ENCODE measurements around the gene RGMA. TPM values are rescaled to one million over a fixed set of nuclear protein-coding genes. Genes with fewer than 3 reads are reported as not detected.

The RGMA gene
- total and polyA plus RNA-seq, 2 experiments from 2014 or later: 2.5 to 2.7 TPM

DNA sequence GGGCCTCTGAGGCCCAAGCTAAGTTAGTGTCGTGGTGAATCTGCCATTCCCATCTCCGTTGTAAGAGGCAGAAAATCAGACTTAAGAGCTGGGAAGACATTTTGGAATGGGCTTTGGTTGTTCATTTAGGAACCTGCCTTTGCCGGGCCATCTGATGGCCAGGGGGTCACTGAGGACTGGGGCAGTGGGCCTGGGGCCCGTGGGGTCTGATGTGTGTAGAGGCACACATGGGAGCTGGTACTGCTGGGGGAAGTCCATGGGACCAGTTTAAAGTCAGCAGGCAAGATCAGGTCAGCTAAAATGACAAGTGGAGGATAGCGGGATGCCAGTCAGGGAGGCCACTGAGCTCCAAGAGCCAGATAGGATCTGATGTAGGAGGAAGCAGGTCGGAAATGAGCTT, 38.3 kb upstream of the RGMA start:
- H3K27me3 ChIP-seq: no peaks in the 10 kb centered on the region
- H2AFZ ChIP-seq: no peak overlapping the region
- no peaks in the 10 kb centered on the region for H3K9me2 ChIP-seq (replicated peaks; ENCODE audit: insufficient read depth)
- H3K4me1 ChIP-seq (ENCODE audit: insufficient read depth): no peaks in the 10 kb centered on the region
- H3K9me3 ChIP-seq (ENCODE audit: low read depth): no peaks in the 10 kb centered on the region
- 77% methylated on average over 6 of the region's 6 CpGs for WGBS (ENCODE audit: low lambda C conversion rate, missing lambda C conversion rate)
- H3K4me2 ChIP-seq: no peak overlapping the region
- no peaks in the 10 kb centered on the region for H3K36me3 ChIP-seq (replicated peaks; ENCODE audit: insufficient read depth, low read depth)
- no peak overlapping the region for H3K4me3 ChIP-seq
- H3K27ac ChIP-seq: no peak overlapping the region
- no peak for DNase-seq (ENCODE audit: low spot score)
- no peaks in the 10 kb centered on the region for H4K20me1 ChIP-seq (ENCODE audit: insufficient read depth, poor library complexity, severe bottlenecking)
- TF ChIP-seq CTCF (IDR thresholded peaks at IDR 0.05; ENCODE audit: poor library complexity) (no peak), EZH2 (IDR thresholded peaks at IDR 0.05; ENCODE audit: borderline replicate concordance) (no peak), EZH2phosphoT487 (IDR thresholded peaks at IDR 0.05; ENCODE audit: low read depth, severe bottlenecking, unreplicated experiment) (no peak)
- no peaks in the 10 kb centered on the region for H3K79me2 ChIP-seq

GRCh38 chr15:93126599-93126998, 37.6 kb upstream of the RGMA start:
- TF ChIP-seq EZH2 (IDR thresholded peaks at IDR 0.05; ENCODE audit: borderline replicate concordance) (no peak), EZH2phosphoT487 (IDR thresholded peaks at IDR 0.05; ENCODE audit: low read depth, severe bottlenecking, unreplicated experiment) (no peak), CTCF (IDR thresholded peaks at IDR 0.05; ENCODE audit: poor library complexity) (no peak)
- no peak overlapping the region for H3K4me3 ChIP-seq
- H3K79me2 ChIP-seq: no peaks in the 10 kb centered on the region
- H3K27ac ChIP-seq: no peak overlapping the region
- H4K20me1 ChIP-seq (ENCODE audit: insufficient read depth, poor library complexity, severe bottlenecking): no peaks in the 10 kb centered on the region
- H3K36me3 ChIP-seq (replicated peaks; ENCODE audit: insufficient read depth, low read depth): no peaks in the 10 kb centered on the region
- no peaks in the 10 kb centered on the region for H3K4me1 ChIP-seq (ENCODE audit: insufficient read depth)
- H3K9me3 ChIP-seq (ENCODE audit: low read depth): no peaks in the 10 kb centered on the region
- no peaks in the 10 kb centered on the region for H3K9me2 ChIP-seq (replicated peaks; ENCODE audit: insufficient read depth)
- no peak overlapping the region for H3K4me2 ChIP-seq
- H2AFZ ChIP-seq: no peak overlapping the region
- 88% methylated on average over 8 of the region's 8 CpGs for WGBS (ENCODE audit: low lambda C conversion rate, missing lambda C conversion rate)
- no peak for DNase-seq (ENCODE audit: low spot score)
- H3K27me3 ChIP-seq: no peaks in the 10 kb centered on the region

DNA sequence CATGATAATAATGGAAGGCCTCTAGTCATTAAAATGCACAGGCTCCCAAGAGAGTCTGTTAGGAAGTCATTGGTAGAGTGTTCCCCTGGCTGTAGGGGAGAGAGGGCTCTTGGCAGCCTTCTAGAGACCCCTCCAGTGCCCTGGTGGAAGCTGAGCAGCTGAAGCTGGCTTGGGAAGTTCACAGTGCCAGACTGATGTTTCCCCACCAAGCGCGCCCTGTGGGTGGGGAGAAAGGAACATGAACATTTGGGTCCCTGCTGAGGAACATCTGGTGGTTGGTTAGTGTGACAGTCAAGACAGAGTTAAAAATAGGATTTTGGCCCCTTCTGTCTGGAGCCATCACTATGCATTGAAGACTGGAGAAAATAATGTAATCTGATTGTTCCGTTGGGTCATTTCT, 37.1 kb upstream of the RGMA start:
- H3K79me2 ChIP-seq: no peaks in the 10 kb centered on the region
- no peak overlapping the region for H3K4me2 ChIP-seq
- H3K9me3 ChIP-seq (ENCODE audit: low read depth): no peaks in the 10 kb centered on the region
- no peaks in the 10 kb centered on the region for H3K36me3 ChIP-seq (replicated peaks; ENCODE audit: insufficient read depth, low read depth)
- no peaks in the 10 kb centered on the region for H3K27me3 ChIP-seq
- no peaks in the 10 kb centered on the region for H3K9me2 ChIP-seq (replicated peaks; ENCODE audit: insufficient read depth)
- H2AFZ ChIP-seq: no peak overlapping the region
- WGBS (ENCODE audit: low lambda C conversion rate, missing lambda C conversion rate): 88% methylated on average over 3 of the region's 3 CpGs
- no peak for DNase-seq (ENCODE audit: low spot score)
- H3K27ac ChIP-seq: no peak overlapping the region
- H3K4me1 ChIP-seq (ENCODE audit: insufficient read depth): no peaks in the 10 kb centered on the region
- H3K4me3 ChIP-seq: no peak overlapping the region
- no peaks in the 10 kb centered on the region for H4K20me1 ChIP-seq (ENCODE audit: insufficient read depth, poor library complexity, severe bottlenecking)
- no peak for TF ChIP-seq EZH2phosphoT487 (IDR thresholded peaks at IDR 0.05; ENCODE audit: low read depth, severe bottlenecking, unreplicated experiment)
- TF ChIP-seq CTCF (IDR thresholded peaks at IDR 0.05; ENCODE audit: poor library complexity): no peak
- TF ChIP-seq EZH2 (IDR thresholded peaks at IDR 0.05; ENCODE audit: borderline replicate concordance): no peak

DNA sequence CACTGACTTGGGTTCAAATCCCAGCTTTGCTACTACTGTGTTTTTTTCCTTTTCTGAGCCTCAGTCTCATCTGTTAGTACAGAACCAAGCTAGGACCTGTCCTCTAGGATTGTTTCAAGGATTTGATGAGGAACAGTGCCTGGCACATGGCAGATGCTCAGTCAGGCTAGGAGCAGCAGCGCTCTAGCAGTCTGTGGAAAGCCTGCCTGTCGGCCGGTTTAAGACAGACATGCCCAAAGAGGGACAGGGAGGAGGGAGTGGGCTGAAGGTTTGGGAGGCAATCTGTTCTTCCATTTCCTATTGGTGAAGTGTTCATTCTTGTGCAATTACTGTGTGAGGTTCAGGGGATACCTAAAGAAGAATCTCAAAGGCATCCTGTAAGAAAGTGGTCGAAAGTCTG, 35.1 kb upstream of the RGMA start:
- Histone ChIP-seq H3K4me2 (no peak overlapping the region), H4K20me1 (ENCODE audit: insufficient read depth, poor library complexity, severe bottlenecking) (no peaks in the 10 kb centered on the region), H2AFZ (no peak overlapping the region), H3K4me1 (ENCODE audit: insufficient read depth) (no peaks in the 10 kb centered on the region), H3K27me3 (no peaks in the 10 kb centered on the region), H3K9me3 (ENCODE audit: low read depth) (no peaks in the 10 kb centered on the region), H3K27ac (no peak overlapping the region), H3K79me2 (no peaks in the 10 kb centered on the region), H3K9me2 (replicated peaks; ENCODE audit: insufficient read depth) (no peaks in the 10 kb centered on the region), H3K4me3 (no peak overlapping the region), H3K36me3 (replicated peaks; ENCODE audit: insufficient read depth, low read depth) (no peaks in the 10 kb centered on the region)
- 87% methylated on average over 4 of the region's 4 CpGs for WGBS (ENCODE audit: low lambda C conversion rate, missing lambda C conversion rate)
- DNase-seq (ENCODE audit: low spot score): no peak
- no peak for TF ChIP-seq CTCF (IDR thresholded peaks at IDR 0.05; ENCODE audit: poor library complexity)
- TF ChIP-seq EZH2 (IDR thresholded peaks at IDR 0.05; ENCODE audit: borderline replicate concordance): no peak
- no peak for TF ChIP-seq EZH2phosphoT487 (IDR thresholded peaks at IDR 0.05; ENCODE audit: low read depth, severe bottlenecking, unreplicated experiment)
